PC-3 (cell line): ENCODE data around the gene DHRS7. TPM values are rescaled to one million over a fixed set of nuclear protein-coding genes. Genes with fewer than 3 reads are reported as not detected.

Experiments
- ATAC-seq: fragments of 200-7000 bp; cut with Tn5 transposase; 2 replicates; pipeline ENCODE4 v1.9.1; 2020; ENCODE audit warnings: mild to moderate bottlenecking, moderate library complexity
- BruUV-seq: library from RNA; stranded (reverse); fragments of 400-500 nt; replicated peaks from 2 replicates; lab custom pipeline; 2021; lab: Mats Ljungman, UMichigan
- CTCF ChIA-PET: fragments of 300-600 bp; sonication (Branson Sonifier 250); formaldehyde crosslinking; loops from one replicate; lab custom pipeline; 2022; ENCODE audit warnings: antibody characterized with exemption; lab: Charles Lee
- POLR2A ChIA-PET: fragments of 300-600 bp; sonication (Branson Sonifier 250); formaldehyde crosslinking; loops from one replicate; lab custom pipeline; 2022; ENCODE audit warnings: antibody characterized with exemption; ENCODE audit not compliant: unreplicated experiment; lab: Charles Lee
- DNase-seq: peaks from one replicate; pipeline ENCODE4 v3.0.0-alpha.2; 2015
- H2AFZ ChIP-seq: fragments of 300-600 bp; sonication (generic); 2 replicates; pipeline ENCODE4 v1.6.0; 2016; ENCODE audit warnings: antibody characterized with exemption, low read length
- H3F3A ChIP-seq: fragments of 300-600 bp; sonication (generic); one replicate; pipeline ENCODE4 v1.6.0; 2017; ENCODE audit warnings: antibody characterized with exemption, low read length, control low read depth, mild to moderate bottlenecking; ENCODE audit not compliant: unreplicated experiment
- H3K27ac ChIP-seq: fragments of 300-600 bp; sonication (generic); 2 replicates; pipeline ENCODE4 v1.5.1; 2016; ENCODE audit warnings: mild to moderate bottlenecking, low read length
- H3K27me3 ChIP-seq: fragments of 300-600 bp; sonication (generic); 2 replicates; pipeline ENCODE4 v1.6.1; 2016; ENCODE audit warnings: low read length, mixed read lengths
- H3K36me3 ChIP-seq: fragments of 300-600 bp; sonication (generic); 2 replicates; pipeline ENCODE4 v1.6.1; 2016; ENCODE audit warnings: low read depth, mixed run types, low read length, mixed read lengths
- H3K4me1 ChIP-seq: fragments of 300-600 bp; sonication (generic); 2 replicates; pipeline ENCODE4 v1.5.1; 2016; ENCODE audit warnings: low read length; ENCODE audit not compliant: insufficient read depth
- H3K4me2 ChIP-seq: fragments of 300-600 bp; sonication (generic); 2 replicates; pipeline ENCODE4 v1.6.0; 2016; ENCODE audit warnings: low read length
- H3K4me3 ChIP-seq: fragments of 300-600 bp; sonication (generic); 2 replicates; pipeline ENCODE4 v1.5.1; 2016; ENCODE audit warnings: mild to moderate bottlenecking, low read length, mixed read lengths
- H3K79me2 ChIP-seq: fragments of 300-600 bp; sonication (generic); 2 replicates; pipeline ENCODE4 v1.6.1; 2017; ENCODE audit warnings: low read length, mixed read lengths
- H3K9ac ChIP-seq: fragments of 300-600 bp; sonication (generic); 2 replicates; pipeline ENCODE4 v1.6.0; 2016; ENCODE audit warnings: mild to moderate bottlenecking, low read length
- H3K9me2 ChIP-seq: fragments of 300-600 bp; sonication (generic); replicated peaks from 2 replicates; pipeline ENCODE4 v1.6.1; 2016; ENCODE audit warnings: mixed run types, low read length, mixed read lengths
- H3K9me3 ChIP-seq: fragments of 300-600 bp; sonication (generic); 2 replicates; pipeline ENCODE4 v1.6.1; 2016; ENCODE audit warnings: low read length, mixed read lengths
- H4K20me1 ChIP-seq: fragments of 300-600 bp; sonication (generic); 2 replicates; pipeline ENCODE4 v1.6.1; 2016; ENCODE audit warnings: low read length, mixed read lengths
- EZH2 ChIP-seq: fragments of 300-600 bp; sonication (generic); IDR thresholded peaks from one replicate; pipeline ENCODE4 v1.6.1; 2017; ENCODE audit warnings: antibody characterized with exemption, mild to moderate bottlenecking, low read length; ENCODE audit not compliant: unreplicated experiment
- EZH2phosphoT487 ChIP-seq: fragments of 300-600 bp; sonication (generic); IDR thresholded peaks from 2 replicates; pipeline ENCODE4 v1.6.1; 2018; ENCODE audit warnings: mild to moderate bottlenecking, antibody characterized with exemption, low read length, borderline replicate concordance
- intact Hi-C: fragments of 100-400 bp; cut with micrococcal nuclease; formaldehyde crosslinking; loops from 2 replicates; pipeline ENCODE4 v1.9.0; 2023
- total RNA-seq: library from RNA; depleted of rRNA; stranded (reverse); fragments of >200 nt; gene quantifications from 2 replicates; pipeline ENCODE4 v1.2.3, GENCODE V29; 2014
- TF ChIP-seq, protein P1 (sequence below): fragments of 300-600 bp; sonication (generic); conservative IDR thresholded peaks from 2 replicates; pipeline ENCODE4 v1.5.1; 2017; ENCODE audit warnings: antibody characterized with exemption, low read depth, mild to moderate bottlenecking, low read length

DHRS7 gene
- total RNA-seq, 1 experiment from 2014 or later = 236 TPM

DNA sequence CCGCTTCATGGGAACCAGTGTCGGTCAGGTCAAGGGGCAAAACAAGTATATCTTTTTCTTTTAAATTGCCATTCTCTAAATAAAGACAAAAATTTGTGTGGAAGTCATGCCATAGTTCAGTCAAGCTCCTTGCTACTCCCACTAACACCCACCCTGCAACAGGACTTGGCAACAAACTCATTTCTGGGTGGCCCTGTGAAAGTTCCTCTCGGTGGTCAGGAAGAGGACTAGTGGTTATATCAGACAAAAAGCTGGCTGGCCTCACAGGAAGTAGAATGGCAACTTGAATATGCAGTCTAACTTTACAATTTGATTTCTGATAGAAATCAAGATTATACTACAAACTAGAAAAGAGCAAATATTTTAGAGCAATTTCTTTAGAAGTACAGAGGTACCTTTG lies 11.2 kb downstream of the DHRS7 start:
- H3K4me3 ChIP-seq = no peak overlapping the region
- H3K79me2 ChIP-seq = 0 out of 2 replicates have a peak, but pooled peaks cover 10% of the 10 kb centered on the region
- no peak overlapping the region for H3K4me2 ChIP-seq
- intact Hi-C loops = loop anchor here (2.0 kb wide), 1 partner anchor 185 kb away; no protein-coding TSS in a partner anchor
- DNase-seq (no peak), ATAC-seq (no peak)
- ChIA-PET CTCF (no interaction called here), POLR2A (no interaction called here)
- H3K9me3 ChIP-seq = no peaks in the 10 kb centered on the region
- peaks cover 32% of the 10 kb centered on the region for H3K36me3 ChIP-seq
- H4K20me1 ChIP-seq = peaks cover 4% of the 10 kb centered on the region; the same call in 1 of the 2 replicates
- peaks cover 24% of the 10 kb centered on the region for H3K4me1 ChIP-seq
- no peaks in the 10 kb centered on the region for H3K27me3 ChIP-seq
- no peak overlapping the region for H2AFZ ChIP-seq
- TF ChIP-seq, protein P1, sequence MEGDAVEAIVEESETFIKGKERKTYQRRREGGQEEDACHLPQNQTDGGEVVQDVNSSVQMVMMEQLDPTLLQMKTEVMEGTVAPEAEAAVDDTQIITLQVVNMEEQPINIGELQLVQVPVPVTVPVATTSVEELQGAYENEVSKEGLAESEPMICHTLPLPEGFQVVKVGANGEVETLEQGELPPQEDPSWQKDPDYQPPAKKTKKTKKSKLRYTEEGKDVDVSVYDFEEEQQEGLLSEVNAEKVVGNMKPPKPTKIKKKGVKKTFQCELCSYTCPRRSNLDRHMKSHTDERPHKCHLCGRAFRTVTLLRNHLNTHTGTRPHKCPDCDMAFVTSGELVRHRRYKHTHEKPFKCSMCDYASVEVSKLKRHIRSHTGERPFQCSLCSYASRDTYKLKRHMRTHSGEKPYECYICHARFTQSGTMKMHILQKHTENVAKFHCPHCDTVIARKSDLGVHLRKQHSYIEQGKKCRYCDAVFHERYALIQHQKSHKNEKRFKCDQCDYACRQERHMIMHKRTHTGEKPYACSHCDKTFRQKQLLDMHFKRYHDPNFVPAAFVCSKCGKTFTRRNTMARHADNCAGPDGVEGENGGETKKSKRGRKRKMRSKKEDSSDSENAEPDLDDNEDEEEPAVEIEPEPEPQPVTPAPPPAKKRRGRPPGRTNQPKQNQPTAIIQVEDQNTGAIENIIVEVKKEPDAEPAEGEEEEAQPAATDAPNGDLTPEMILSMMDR = no peak
- TF ChIP-seq EZH2 (no peak), EZH2phosphoT487 (no peak)
- H3K9ac ChIP-seq = no peak overlapping the region
- no peak overlapping the region for H3K27ac ChIP-seq
- H3K9me2 ChIP-seq = no peaks in the 10 kb centered on the region
- peaks cover 13% of the 10 kb centered on the region for H3F3A ChIP-seq
- no TSS peak for BruUV-seq

DNA sequence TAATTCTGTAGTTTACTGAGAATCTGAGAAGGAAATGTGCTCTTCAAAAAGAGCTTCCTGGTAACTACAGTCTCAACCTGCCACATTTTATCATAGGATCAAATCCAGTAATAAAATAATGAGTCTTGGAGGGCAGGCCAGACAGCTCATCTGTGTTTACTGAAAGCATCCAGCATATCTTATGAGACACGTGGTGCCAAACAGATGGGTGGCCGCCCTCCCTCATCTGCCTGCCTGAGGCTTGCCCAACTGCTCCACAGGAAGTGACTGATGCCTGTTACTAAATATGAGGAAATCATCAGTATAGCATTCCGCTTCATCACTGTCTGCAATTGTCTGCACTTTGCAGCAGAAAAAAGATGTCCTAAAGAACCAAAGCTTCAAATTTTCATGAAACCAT lies 13.5 kb downstream of the DHRS7 start:
- Histone ChIP-seq H2AFZ (no peak overlapping the region), H3K36me3 (peaks cover 40% of the 10 kb centered on the region), H3K27me3 (no peaks in the 10 kb centered on the region), H4K20me1 (peaks cover 4% of the 10 kb centered on the region; the same call in 1 of the 2 replicates), H3K27ac (peak overlapping the region; percentile 55), H3K4me3 (no peak overlapping the region), H3K9ac (no peak overlapping the region), H3K4me1 (peaks cover 24% of the 10 kb centered on the region), H3K9me2 (no peaks in the 10 kb centered on the region), H3K4me2 (peak overlapping the region; percentile 46), H3K79me2 (no peaks in the 10 kb centered on the region), H3F3A (peaks cover 13% of the 10 kb centered on the region), H3K9me3 (no peaks in the 10 kb centered on the region)
- intact Hi-C loops = loop anchor here (1.0 to 2.0 kb wide), 5 partner anchors 13 to 183 kb away; no protein-coding TSS in a partner anchor
- CTCF ChIA-PET = interaction anchor here (0.6 to 1.0 kb wide), 5 partner anchors 32 to 1685 kb away, joined by 5 to 13 read pairs (median 7); partner anchors contain the start of gene PPM1A
- POLR2A ChIA-PET = interaction anchor here (0.6 to 0.7 kb wide), 3 partner anchors 58 to 1311 kb away, joined by 3 to 5 read pairs (median 5); no protein-coding TSS in a partner anchor
- ATAC-seq = peak; percentile 100
- no TSS peak for BruUV-seq
- peak; percentile 100 for DNase-seq
- TF ChIP-seq, protein P1 = no peak
- no peak for TF ChIP-seq EZH2
- TF ChIP-seq EZH2phosphoT487 = peak; percentile 45; the same call in 1 of the 2 replicates

DNA sequence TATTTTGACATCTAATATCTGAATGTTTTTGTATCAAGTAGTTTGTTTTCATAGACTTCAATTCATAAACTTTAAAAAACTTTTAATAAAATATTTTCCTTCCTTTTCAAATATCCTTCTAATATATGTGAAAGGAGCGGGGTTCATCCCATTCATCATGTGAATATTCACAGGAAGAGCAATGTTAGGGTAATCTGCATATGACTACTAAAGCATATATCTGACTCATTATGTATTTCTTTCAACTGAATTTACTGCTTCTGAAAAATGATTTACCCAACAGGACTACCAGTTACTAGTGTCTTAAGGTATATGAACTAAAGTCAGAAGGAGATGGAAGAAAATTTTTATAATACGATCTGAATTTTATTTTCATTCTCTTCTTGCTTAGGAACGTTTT lies 30.5 kb downstream of the DHRS7 start:
- ATAC-seq = peak; percentile 50
- no TSS peak for BruUV-seq
- TF ChIP-seq, protein P1 = no peak
- no peak for TF ChIP-seq EZH2phosphoT487
- TF ChIP-seq EZH2 = no peak
- Histone ChIP-seq H3K9me3 (no peaks in the 10 kb centered on the region), H3K4me3 (no peak overlapping the region), H3K27me3 (no peaks in the 10 kb centered on the region), H3K27ac (no peak overlapping the region), H3K9ac (no peak overlapping the region), H3K79me2 (no peaks in the 10 kb centered on the region), H3K9me2 (no peaks in the 10 kb centered on the region), H4K20me1 (no peaks in the 10 kb centered on the region), H3K4me2 (no peak overlapping the region), H3K36me3 (peaks cover 12% of the 10 kb centered on the region), H3F3A (no peaks in the 10 kb centered on the region), H3K4me1 (no peaks in the 10 kb centered on the region), H2AFZ (no peak overlapping the region)
- intact Hi-C loops = no loop called here
- POLR2A ChIA-PET = no interaction called here
- DNase-seq = no peak
- CTCF ChIA-PET = no interaction called here
